Prostate gland (tissue), 2 donors: ENCODE data around the gene HS6ST2.

Experiments used
- POLR2A ChIP-seq: fragments of 450-650 bp; IDR thresholded peaks from one replicate; pipeline ENCODE4 v1.6.1; 2016; ENCODE audit warnings: antibody characterized with exemption, mild to moderate bottlenecking
- POLR2AphosphoS5 ChIP-seq: sonication (generic); formaldehyde crosslinking; IDR thresholded peaks from one replicate; pipeline ENCODE4 v1.6.1; 2017; ENCODE audit warnings: antibody characterized with exemption
- TF ChIP-seq, protein P1 (sequence below), 4 experiments: fragments of 200-600 bp in 2 of 4; fragments of 450-650 bp in 2 of 4; sonication (generic) in 2 of 4; IDR thresholded peaks; 1 replicate in 3 of 4; 2 replicates in 1 of 4; pipeline ENCODE4 v1.5.1; 2016 to 2019; ENCODE audit warnings: antibody characterized with exemption in 4 of 4, mild to moderate bottlenecking in 2 of 4, moderate library complexity in 2 of 4

DNA sequence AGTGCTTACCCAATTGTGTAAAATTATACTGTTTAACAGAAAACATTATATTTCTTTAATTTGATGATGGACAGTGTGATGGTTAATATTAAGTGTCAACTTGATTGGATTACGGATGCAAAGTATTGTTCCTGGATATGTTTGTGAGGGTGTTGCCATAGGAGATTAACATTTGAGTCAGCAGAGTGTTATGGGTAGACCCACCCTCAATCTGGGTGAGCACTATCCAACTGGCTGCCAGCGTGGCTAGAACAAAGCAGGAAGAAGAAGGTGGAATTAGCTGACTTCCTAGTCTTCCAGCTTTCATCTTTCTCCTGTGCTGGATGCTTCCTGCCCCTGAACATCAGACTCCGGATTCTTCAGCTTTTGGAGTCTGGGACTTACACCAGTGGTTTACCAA, 42.1 kb downstream of the HS6ST2 start:
- TF ChIP-seq, protein P1, sequence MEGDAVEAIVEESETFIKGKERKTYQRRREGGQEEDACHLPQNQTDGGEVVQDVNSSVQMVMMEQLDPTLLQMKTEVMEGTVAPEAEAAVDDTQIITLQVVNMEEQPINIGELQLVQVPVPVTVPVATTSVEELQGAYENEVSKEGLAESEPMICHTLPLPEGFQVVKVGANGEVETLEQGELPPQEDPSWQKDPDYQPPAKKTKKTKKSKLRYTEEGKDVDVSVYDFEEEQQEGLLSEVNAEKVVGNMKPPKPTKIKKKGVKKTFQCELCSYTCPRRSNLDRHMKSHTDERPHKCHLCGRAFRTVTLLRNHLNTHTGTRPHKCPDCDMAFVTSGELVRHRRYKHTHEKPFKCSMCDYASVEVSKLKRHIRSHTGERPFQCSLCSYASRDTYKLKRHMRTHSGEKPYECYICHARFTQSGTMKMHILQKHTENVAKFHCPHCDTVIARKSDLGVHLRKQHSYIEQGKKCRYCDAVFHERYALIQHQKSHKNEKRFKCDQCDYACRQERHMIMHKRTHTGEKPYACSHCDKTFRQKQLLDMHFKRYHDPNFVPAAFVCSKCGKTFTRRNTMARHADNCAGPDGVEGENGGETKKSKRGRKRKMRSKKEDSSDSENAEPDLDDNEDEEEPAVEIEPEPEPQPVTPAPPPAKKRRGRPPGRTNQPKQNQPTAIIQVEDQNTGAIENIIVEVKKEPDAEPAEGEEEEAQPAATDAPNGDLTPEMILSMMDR (IDR thresholded peaks at IDR 0.05): no peak
- TF ChIP-seq POLR2A: no peak
- no peak for TF ChIP-seq POLR2AphosphoS5
